B cell (primary cell): Measurements from ENCODE around the gene CES3.

ENCODE experiments used
- CTCF ChIP-seq: fragments of 200-600 bp; IDR thresholded peaks from one replicate; pipeline ENCODE4 v1.8.0; 2022; ENCODE audit warnings: antibody characterized with exemption, mild to moderate bottlenecking
- EZH2 ChIP-seq: IDR thresholded peaks from 2 replicates; pipeline ENCODE4 v1.6.1; 2012; ENCODE audit warnings: borderline replicate concordance, low read depth, mild to moderate bottlenecking, moderate library complexity, low read length; ENCODE audit not compliant: insufficient read depth, poor library complexity, severe bottlenecking

GRCh38 chr16:66915041-66915440 is 46.0 kb upstream of the CES3 start:
- TF ChIP-seq CTCF (no peak), EZH2 (no peak)
